ENCODE data around the gene LRP2.
"Not testable (repeated sequence)": the region's sequence is repeated elsewhere in the genome, so short reads cannot be mapped to it uniquely, and the experiment has no call there.

- TF ChIP-seq CTCF (IDR thresholded peaks at IDR 0.05 in 4 of 5, conservative IDR thresholded peaks at IDR 0.05 in 1 of 5); POLR2A (IDR thresholded peaks at IDR 0.05): not testable (repeated sequence)
Measured at GRCh38 chr2:169308349-169308748, 54.0 kb downstream of the LRP2 start.
